ENCODE data around the gene CLNK.

DNA sequence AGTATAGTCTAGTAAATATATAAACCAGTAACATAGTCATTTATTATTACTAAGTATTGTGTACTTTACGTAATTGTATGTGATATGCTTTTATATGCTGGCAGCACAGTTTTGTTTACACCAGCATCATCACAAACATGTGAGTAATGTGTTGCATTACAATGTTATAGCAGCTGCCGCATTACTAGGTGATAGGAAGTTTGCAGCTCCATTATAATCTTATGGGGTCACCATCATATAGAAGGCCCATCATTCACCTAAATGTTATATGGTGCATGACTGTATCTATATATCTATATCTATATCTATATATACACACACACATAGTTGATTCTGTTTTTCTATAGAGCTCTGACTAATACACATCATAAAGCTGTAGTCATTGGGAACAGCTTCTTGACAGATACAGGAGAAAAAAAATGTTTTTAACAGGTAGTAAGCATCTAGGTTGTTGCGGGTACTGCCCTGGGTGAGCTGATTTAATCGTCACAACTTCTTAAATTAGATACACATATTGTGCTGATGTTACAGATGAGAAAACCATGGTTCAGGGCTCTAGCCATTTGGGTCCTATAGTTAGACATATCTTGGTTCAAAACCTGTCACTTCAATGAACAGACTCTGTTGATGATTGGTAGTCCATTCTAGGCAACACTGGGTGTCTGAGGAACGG lies 77.9 kb downstream of the CLNK start:
- TF ChIP-seq POLR2A (IDR thresholded peaks at IDR 0.05), result no peak
- TF ChIP-seq, protein P1, sequence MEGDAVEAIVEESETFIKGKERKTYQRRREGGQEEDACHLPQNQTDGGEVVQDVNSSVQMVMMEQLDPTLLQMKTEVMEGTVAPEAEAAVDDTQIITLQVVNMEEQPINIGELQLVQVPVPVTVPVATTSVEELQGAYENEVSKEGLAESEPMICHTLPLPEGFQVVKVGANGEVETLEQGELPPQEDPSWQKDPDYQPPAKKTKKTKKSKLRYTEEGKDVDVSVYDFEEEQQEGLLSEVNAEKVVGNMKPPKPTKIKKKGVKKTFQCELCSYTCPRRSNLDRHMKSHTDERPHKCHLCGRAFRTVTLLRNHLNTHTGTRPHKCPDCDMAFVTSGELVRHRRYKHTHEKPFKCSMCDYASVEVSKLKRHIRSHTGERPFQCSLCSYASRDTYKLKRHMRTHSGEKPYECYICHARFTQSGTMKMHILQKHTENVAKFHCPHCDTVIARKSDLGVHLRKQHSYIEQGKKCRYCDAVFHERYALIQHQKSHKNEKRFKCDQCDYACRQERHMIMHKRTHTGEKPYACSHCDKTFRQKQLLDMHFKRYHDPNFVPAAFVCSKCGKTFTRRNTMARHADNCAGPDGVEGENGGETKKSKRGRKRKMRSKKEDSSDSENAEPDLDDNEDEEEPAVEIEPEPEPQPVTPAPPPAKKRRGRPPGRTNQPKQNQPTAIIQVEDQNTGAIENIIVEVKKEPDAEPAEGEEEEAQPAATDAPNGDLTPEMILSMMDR (IDR thresholded peaks at IDR 0.05), result no peak
